Subcutaneous preadipocyte (primary cell): ENCODE measurements around the gene FGF13. TPM values are rescaled to one million over a fixed set of nuclear protein-coding genes. Genes with fewer than 3 reads are reported as not detected.

Experiments used
- small RNA-seq: library from RNA; depleted of rRNA; stranded (forward); fragments of <200 nt; gene quantifications from one replicate; pipeline ENCODE3, GENCODE V24; 2012
- total RNA-seq: library from RNA; depleted of rRNA; stranded (reverse); fragments of >200 nt; gene quantifications from 2 replicates; pipeline ENCODE4 v1.2.3, GENCODE V29; 2012

The FGF13 gene
- total RNA-seq: under 0.01 and 0.59 TPM in 2 replicates

GRCh38 chrX:138711399-138712347, at the start of gene FGF13:
FGF13 (minus strand) TSS chrX:138711717; CDS start chrX:138711003, 714 bp downstream.

Small RNA genes lying within 50 kb of the gene (small RNA-seq; reads per million reads assigned to genes)
- gene AL031386.1 (not detected), gene MIR504 (not detected)
